Muscle layer of colon (tissue), 2 donors: ENCODE measurements around the gene SLC35A1.

Experiments used
- H3K27ac ChIP-seq: one replicate; pipeline ENCODE4 v1.7.0; 2013; ENCODE audit warnings: low read depth, mild to moderate bottlenecking, low read length, moderate library complexity
- H3K27me3 ChIP-seq, 2 donors: one replicate each; pipeline ENCODE4 v1.7.0; 2013; ENCODE audit warnings: low read length in 2 of 2, mild to moderate bottlenecking in 2 of 2; ENCODE audit not compliant: insufficient read depth in 2 of 2, control insufficient read depth in 1 of 2
- H3K36me3 ChIP-seq: one replicate; pipeline ENCODE4 v1.7.0; 2013; ENCODE audit warnings: mild to moderate bottlenecking, low read length; ENCODE audit not compliant: insufficient read depth
- H3K4me1 ChIP-seq: one replicate; pipeline ENCODE4 v1.7.0; 2013; ENCODE audit warnings: mild to moderate bottlenecking, low read length; ENCODE audit not compliant: insufficient read depth
- H3K4me3 ChIP-seq, 2 donors: one replicate each; pipeline ENCODE4 v1.7.0; 2013; ENCODE audit warnings: low read length in 2 of 2, low read depth in 1 of 2, mild to moderate bottlenecking in 1 of 2, moderate library complexity in 1 of 2
- H3K9ac ChIP-seq: one replicate; pipeline ENCODE4 v1.7.0; 2013; ENCODE audit warnings: low read length
- H3K9me3 ChIP-seq: one replicate; pipeline ENCODE4 v1.7.0; 2013; ENCODE audit warnings: mild to moderate bottlenecking, low read length
- donor health status: abdominal sarcoma.
- donor health status: Adenocarcinoma of cecum.

SLC35A1 gene

GRCh38 chr6:87472525-87473418 is at the start of gene SLC35A1:
SLC35A1 (plus strand) TSS chr6:87472974; CDS start chr6:87473004, 30 bp downstream.
- Histone ChIP-seq H3K9ac (peak within 1 kb of the TSS; percentile 75), H3K4me3 (peak within 1 kb of the TSS; percentile 84 to 96), H3K4me1 (peaks cover 10% of the 10 kb centered on the region), H3K27me3 (no peaks in the 10 kb centered on the region), H3K9me3 (no peaks in the 10 kb centered on the region), H3K27ac (peak within 1 kb of the TSS; percentile 88), H3K36me3 (no peaks in the 10 kb centered on the region)

- Histone ChIP-seq H3K27ac (no peak overlapping the region), H3K36me3 (no peaks in the 10 kb centered on the region), H3K4me3 (no peak overlapping the region)
These were observed 46.0 kb upstream of the SLC35A1 start for GRCh38 chr6:87426789-87427188.

GRCh38 chr6:87430499-87430898 is 42.3 kb upstream of the SLC35A1 start:
- Histone ChIP-seq H3K4me3 (no peak overlapping the region), H3K9me3 (no peaks in the 10 kb centered on the region), H3K27ac (no peak overlapping the region), H3K27me3 (no peaks in the 10 kb centered on the region), H3K4me1 (no peaks in the 10 kb centered on the region), H3K9ac (no peak overlapping the region), H3K36me3 (no peaks in the 10 kb centered on the region)

More at GRCh38 chr6:87426789-87427188, 46.0 kb upstream of the SLC35A1 start:
- H3K9me3 ChIP-seq = no peaks in the 10 kb centered on the region
- no peaks in the 10 kb centered on the region for H3K4me1 ChIP-seq
- H3K9ac ChIP-seq = no peak overlapping the region
- H3K27me3 ChIP-seq = no peaks in the 10 kb centered on the region

- Histone ChIP-seq H3K9ac (no peak overlapping the region), H3K9me3 (no peaks in the 10 kb centered on the region), H3K27me3 (no peaks in the 10 kb centered on the region), H3K4me1 (no peaks in the 10 kb centered on the region), H3K27ac (no peak overlapping the region), H3K4me3 (no peak overlapping the region), H3K36me3 (no peaks in the 10 kb centered on the region)
These were observed 41.5 kb upstream of the SLC35A1 start for GRCh38 chr6:87431263-87431662.

- H3K4me1 ChIP-seq = no peaks in the 10 kb centered on the region
- no peaks in the 10 kb centered on the region for H3K36me3 ChIP-seq
- no peak overlapping the region for H3K9ac ChIP-seq
- H3K27ac ChIP-seq = no peak overlapping the region
- H3K4me3 ChIP-seq = no peak overlapping the region
- H3K9me3 ChIP-seq = no peaks in the 10 kb centered on the region
- H3K27me3 ChIP-seq = no peaks in the 10 kb centered on the region
These were observed 36.3 kb upstream of the SLC35A1 start for GRCh38 chr6:87436435-87436834.

- Histone ChIP-seq H3K4me1 (no peaks in the 10 kb centered on the region), H3K9me3 (no peaks in the 10 kb centered on the region), H3K9ac (no peak overlapping the region), H3K27me3 (no peaks in the 10 kb centered on the region), H3K36me3 (no peaks in the 10 kb centered on the region), H3K27ac (no peak overlapping the region), H3K4me3 (no peak overlapping the region)
These were observed 31.1 kb upstream of the SLC35A1 start for GRCh38 chr6:87441711-87442110.

- Histone ChIP-seq H3K4me3 (no peak overlapping the region), H3K27me3 (no peaks in the 10 kb centered on the region), H3K9ac (no peak overlapping the region), H3K36me3 (no peaks in the 10 kb centered on the region), H3K9me3 (no peaks in the 10 kb centered on the region), H3K4me1 (no peaks in the 10 kb centered on the region), H3K27ac (no peak overlapping the region)
These were observed 28.4 kb upstream of the SLC35A1 start for GRCh38 chr6:87444362-87444761.

GRCh38 chr6:87465051-87465450 is 7.7 kb upstream of the SLC35A1 start:
- no peaks in the 10 kb centered on the region for H3K4me1 ChIP-seq
- H3K9me3 ChIP-seq = no peaks in the 10 kb centered on the region
- H3K27me3 ChIP-seq = no peaks in the 10 kb centered on the region
- no peak overlapping the region for H3K27ac ChIP-seq
- no peak overlapping the region for H3K9ac ChIP-seq
- H3K36me3 ChIP-seq = no peaks in the 10 kb centered on the region
- H3K4me3 ChIP-seq = no peak overlapping the region

GRCh38 chr6:87473419-87473903 is 687 bp downstream of the SLC35A1 start:
- Histone ChIP-seq H3K36me3 (no peaks in the 10 kb centered on the region), H3K27ac (peak overlapping the region; percentile 88), H3K9ac (peak overlapping the region; percentile 75), H3K4me1 (peaks cover 10% of the 10 kb centered on the region), H3K9me3 (no peaks in the 10 kb centered on the region), H3K4me3 (peak overlapping the region; percentile 84 to 96), H3K27me3 (no peaks in the 10 kb centered on the region)

GRCh38 chr6:87481931-87482330 is 9.2 kb downstream of the SLC35A1 start:
- Histone ChIP-seq H3K9ac (no peak overlapping the region), H3K4me1 (no peaks in the 10 kb centered on the region), H3K27ac (no peak overlapping the region), H3K36me3 (peaks cover 3% of the 10 kb centered on the region), H3K27me3 (no peaks in the 10 kb centered on the region), H3K4me3 (no peak overlapping the region), H3K9me3 (no peaks in the 10 kb centered on the region)

- no peak overlapping the region for H3K27ac ChIP-seq
- H3K36me3 ChIP-seq = peaks cover 3% of the 10 kb centered on the region
- no peaks in the 10 kb centered on the region for H3K27me3 ChIP-seq
- no peaks in the 10 kb centered on the region for H3K4me1 ChIP-seq
- H3K9me3 ChIP-seq = no peaks in the 10 kb centered on the region
- H3K4me3 ChIP-seq = no peak overlapping the region
- no peak overlapping the region for H3K9ac ChIP-seq
These were observed 9.6 kb downstream of the SLC35A1 start for GRCh38 chr6:87482366-87482765.

GRCh38 chr6:87483929-87484328 is 11.2 kb downstream of the SLC35A1 start:
- Histone ChIP-seq H3K27ac (no peak overlapping the region), H3K4me3 (no peak overlapping the region), H3K27me3 (no peaks in the 10 kb centered on the region), H3K36me3 (peaks cover 3% of the 10 kb centered on the region), H3K9me3 (no peaks in the 10 kb centered on the region), H3K4me1 (no peaks in the 10 kb centered on the region), H3K9ac (no peak overlapping the region)
